ENCODE data around the gene GPR183. TPM values are rescaled to one million over a fixed set of nuclear protein-coding genes. Genes with fewer than 3 reads are reported as not detected.

The GPR183 gene
- total RNA-seq, 2 experiments from 2014 or later: 8.6 to 10.0 TPM

DNA sequence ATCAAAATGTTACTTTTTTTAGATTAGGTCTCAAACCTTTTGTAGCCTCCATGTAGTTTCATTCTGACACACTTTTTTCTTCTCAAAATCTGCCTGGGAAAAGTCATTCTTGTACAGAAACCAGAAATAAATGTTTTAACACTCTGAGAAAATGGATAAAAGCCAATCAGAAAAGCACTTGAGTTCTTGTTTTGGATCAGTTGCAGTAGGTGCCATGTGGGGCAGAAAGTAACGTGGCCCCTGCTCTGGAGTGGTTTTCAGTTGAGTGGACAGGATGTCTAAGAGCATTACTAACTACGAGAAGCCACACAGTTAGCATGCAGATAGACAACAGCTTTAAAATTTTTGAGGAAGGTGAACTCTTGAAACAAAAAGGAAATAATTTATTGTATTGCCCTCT is 19.1 kb downstream of the GPR183 start:
- Mint-ChIP-seq H3K9me3 (no peaks in the 10 kb centered on the region), H3K36me3 (ENCODE audit: low read depth) (peaks cover 39% of the 10 kb centered on the region), H3K4me1 (ENCODE audit: low read depth) (peaks cover 74% of the 10 kb centered on the region), H3K27me3 (no peaks in the 10 kb centered on the region), H3K4me3 (peak overlapping the region; percentile 49), H3K27ac (peak overlapping the region; percentile 85)
- intact Hi-C loops (cut with micrococcal nuclease): loop anchor here (5.0 to 10.0 kb wide), 2 partner anchors 34 to 217 kb away; partner anchors contain the start of gene TM9SF2
- CTCF ChIA-PET: interaction anchor here (0.9 to 1.6 kb wide), 7 partner anchors 10 to 149 kb away, joined by 3 to 7 read pairs (median 4); partner anchors contain the start of gene GPR183
- ATAC-seq (peak; percentile 85), DNase-seq (peak; percentile 88)
- POLR2A ChIA-PET: interaction anchor here (0.8 to 1.5 kb wide), 6 partner anchors 10 to 146 kb away, joined by 3 to 6 read pairs (median 3); partner anchors contain the start of gene GPR18
- TF ChIP-seq CTCF (IDR thresholded peaks at IDR 0.05): no peak

DNA sequence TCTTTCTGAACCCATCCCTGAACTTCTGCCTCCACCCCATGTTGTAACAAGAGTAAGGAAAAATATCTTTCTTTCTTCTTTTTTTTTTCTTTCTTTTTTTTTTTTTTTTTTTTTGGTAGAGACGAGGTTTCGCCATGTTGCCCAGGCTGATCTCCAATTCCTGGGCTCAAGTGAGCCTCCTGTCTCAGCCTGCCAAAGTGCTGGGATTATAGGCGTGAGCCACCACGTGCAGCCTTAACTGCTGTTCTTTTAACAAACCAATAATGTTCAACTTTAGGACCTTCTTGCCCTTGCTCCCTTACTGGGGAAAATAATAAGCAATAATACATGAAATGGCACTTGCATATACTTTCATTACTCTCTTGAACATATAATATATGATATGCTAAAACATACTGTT is 19.6 kb downstream of the GPR183 start:
- no peak for TF ChIP-seq CTCF (IDR thresholded peaks at IDR 0.05)
- Mint-ChIP-seq H3K27me3 (no peaks in the 10 kb centered on the region), H3K4me1 (ENCODE audit: low read depth) (peaks cover 76% of the 10 kb centered on the region), H3K27ac (peak overlapping the region; percentile 85), H3K9me3 (no peaks in the 10 kb centered on the region), H3K36me3 (ENCODE audit: low read depth) (peaks cover 34% of the 10 kb centered on the region), H3K4me3 (no peak overlapping the region)
- intact Hi-C loops (cut with micrococcal nuclease): loop anchor here (5.0 to 10.0 kb wide), 2 partner anchors 35 to 217 kb away; partner anchors contain the start of gene TM9SF2
- no peak for DNase-seq
- POLR2A ChIA-PET: interaction anchor here (0.5 to 1.5 kb wide), 4 partner anchors 21 to 84 kb away, joined by 3 read pairs; no protein-coding TSS in a partner anchor
- CTCF ChIA-PET: interaction anchor here (1.2 to 1.6 kb wide), 4 partner anchors 20 to 150 kb away, joined by 3 to 5 read pairs (median 4); partner anchors contain the start of gene GPR183
- ATAC-seq: peak; percentile 4

DNA sequence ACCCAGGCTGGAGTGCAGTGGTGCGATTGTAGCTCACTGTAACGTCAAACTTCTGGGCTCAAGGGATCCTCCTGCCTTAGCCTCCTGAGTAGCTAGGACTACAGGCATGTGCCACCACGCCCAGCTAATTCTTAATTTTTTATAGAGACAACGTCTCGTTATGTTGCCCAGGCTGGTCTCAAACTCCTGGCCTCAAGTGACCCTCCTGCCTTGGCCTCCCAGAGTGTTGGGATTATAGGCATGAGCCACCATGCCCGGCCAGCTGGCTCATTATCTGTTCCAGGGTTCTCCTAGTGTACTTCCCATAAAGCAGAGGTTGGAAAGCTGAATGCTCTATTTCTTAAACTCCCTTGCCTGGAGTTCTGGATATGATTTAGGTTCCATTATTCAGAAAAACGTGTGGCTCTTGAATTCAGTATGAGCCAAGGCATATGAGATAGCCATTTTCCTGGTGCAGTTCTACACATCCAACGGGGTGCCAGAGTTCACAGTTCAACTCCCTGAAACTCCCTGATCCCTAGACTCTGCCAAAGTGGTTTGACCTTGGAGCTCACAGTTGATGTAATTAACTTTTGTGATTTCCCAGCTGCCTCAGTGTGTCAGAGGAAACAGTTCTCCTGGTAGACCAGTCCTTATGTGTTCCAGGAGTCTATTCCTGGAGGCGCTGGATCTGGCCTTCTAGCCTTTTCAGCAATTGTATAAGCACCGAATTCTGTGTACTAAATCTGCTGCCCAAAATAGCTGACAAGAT is 21.6 kb downstream of the GPR183 start:
- no peak overlapping the region for H3K4me3 Mint-ChIP-seq
- H3K27ac Mint-ChIP-seq: peak overlapping the region; percentile 49
- POLR2A ChIA-PET: interaction anchor here (0.6 to 1.3 kb wide), 6 partner anchors 14 to 87 kb away, joined by 3 to 4 read pairs (median 3); partner anchors contain the start of gene UBAC2
- no peak for DNase-seq
- no peak for ATAC-seq
- peaks cover 86% of the 10 kb centered on the region for H3K4me1 Mint-ChIP-seq (ENCODE audit: low read depth)
- no peaks in the 10 kb centered on the region for H3K9me3 Mint-ChIP-seq
- no peaks in the 10 kb centered on the region for H3K27me3 Mint-ChIP-seq
- CTCF ChIA-PET: interaction anchor here (0.8 to 5.4 kb wide), 9 partner anchors 15 to 150 kb away, joined by 3 to 39 read pairs (median 3); no protein-coding TSS in a partner anchor
- H3K36me3 Mint-ChIP-seq (ENCODE audit: low read depth): peaks cover 36% of the 10 kb centered on the region
- intact Hi-C loops (cut with micrococcal nuclease): loop anchor here (5.0 to 10.0 kb wide), 2 partner anchors 37 to 219 kb away; partner anchors contain the start of gene TM9SF2
- no peak for TF ChIP-seq CTCF (IDR thresholded peaks at IDR 0.05)

DNA sequence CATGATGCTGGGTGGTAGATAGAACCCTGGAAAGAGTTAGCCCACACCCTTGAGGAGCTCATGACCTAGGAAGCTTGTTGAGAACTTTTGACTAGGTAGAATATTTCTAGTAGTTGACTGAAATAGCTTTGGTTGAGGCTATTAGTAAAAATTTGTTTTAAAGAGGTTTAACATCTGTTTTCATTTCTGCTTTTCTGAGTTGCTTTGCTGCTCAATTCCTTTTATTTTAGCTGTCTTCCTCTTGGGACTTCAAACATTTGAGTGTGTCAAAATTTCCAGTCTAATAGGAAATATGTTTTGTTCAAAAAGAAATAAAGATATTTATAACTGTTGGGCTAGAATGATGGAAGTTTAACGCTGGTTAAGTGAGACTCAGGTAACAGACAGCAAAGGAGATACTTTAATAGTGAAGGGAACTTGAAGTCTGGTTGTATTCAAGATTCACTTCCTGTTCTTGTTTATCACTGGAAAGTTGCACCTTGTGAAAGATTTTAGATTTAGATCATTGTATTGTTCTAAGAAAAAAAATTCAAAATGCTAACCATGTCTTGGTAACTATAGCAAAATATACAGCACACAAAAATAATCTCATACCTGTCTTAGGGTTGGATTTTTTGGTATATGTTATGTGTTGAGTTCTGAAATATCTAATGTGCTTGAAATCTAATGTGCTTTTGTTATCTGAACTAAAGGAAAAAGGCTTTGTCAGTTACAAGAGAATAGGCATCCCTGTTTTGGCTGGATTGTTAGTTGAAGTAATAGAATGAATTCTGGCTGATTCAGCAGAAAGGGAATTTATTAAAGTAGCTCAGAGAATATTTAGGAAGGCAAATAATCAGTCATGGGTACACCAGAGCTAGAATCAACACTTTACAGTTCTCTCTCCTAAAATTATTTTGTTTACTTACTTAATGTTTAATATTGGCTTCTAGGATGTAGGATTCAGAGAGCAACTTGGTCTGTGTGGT is 24.7 kb downstream of the GPR183 start:
- ChIA-PET CTCF (interaction anchor here (0.6 to 5.4 kb wide), 6 partner anchors 12 to 154 kb away, joined by 3 to 39 read pairs (median 8); no protein-coding TSS in a partner anchor), POLR2A (interaction anchor here (0.7 kb wide), 1 partner anchor 42 kb away, joined by 3 read pairs; no protein-coding TSS in a partner anchor)
- intact Hi-C loops (cut with micrococcal nuclease): loop anchor here (10.0 kb wide), 1 partner anchor 222 kb away; the partner anchor contains the start of gene TM9SF2
- DNase-seq (no peak), ATAC-seq (no peak)
- TF ChIP-seq CTCF (IDR thresholded peaks at IDR 0.05): no peak
- Mint-ChIP-seq H3K4me3 (no peak overlapping the region), H3K4me1 (ENCODE audit: low read depth) (peaks cover 88% of the 10 kb centered on the region), H3K27ac (peak overlapping the region; percentile 79), H3K9me3 (no peaks in the 10 kb centered on the region), H3K27me3 (no peaks in the 10 kb centered on the region), H3K36me3 (ENCODE audit: low read depth) (peaks cover 35% of the 10 kb centered on the region)
